HG03280 (cell line): Measurements from ENCODE around the gene MAN2B2.

Experiments
- ATAC-seq: cut with Tn5 transposase; IDR thresholded peaks from one replicate; pipeline ENCODE4 v1.9.1; 2021; ENCODE audit warnings: mild to moderate bottlenecking, moderate library complexity; ENCODE audit not compliant: unreplicated experiment

The MAN2B2 gene

DNA sequence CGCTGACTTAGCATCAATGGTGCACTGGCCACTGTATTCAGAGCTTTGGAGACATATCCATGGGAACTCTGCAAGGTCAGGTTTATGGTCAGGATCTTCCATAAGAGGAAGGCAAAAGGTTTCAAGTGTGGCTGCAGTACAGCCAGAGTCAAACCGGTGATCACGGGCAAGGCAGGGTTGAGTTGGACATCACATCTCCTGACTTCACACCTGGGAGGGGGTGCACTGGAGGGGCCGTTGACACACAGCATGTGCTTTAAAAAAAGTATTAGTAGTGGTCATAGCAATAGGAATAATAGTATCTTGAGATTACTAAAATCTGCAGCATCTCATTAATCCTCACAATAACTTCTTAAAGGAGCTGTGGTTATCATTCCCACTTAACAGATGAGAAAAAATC is 28.9 kb upstream of the MAN2B2 start:
- no peak for ATAC-seq

DNA sequence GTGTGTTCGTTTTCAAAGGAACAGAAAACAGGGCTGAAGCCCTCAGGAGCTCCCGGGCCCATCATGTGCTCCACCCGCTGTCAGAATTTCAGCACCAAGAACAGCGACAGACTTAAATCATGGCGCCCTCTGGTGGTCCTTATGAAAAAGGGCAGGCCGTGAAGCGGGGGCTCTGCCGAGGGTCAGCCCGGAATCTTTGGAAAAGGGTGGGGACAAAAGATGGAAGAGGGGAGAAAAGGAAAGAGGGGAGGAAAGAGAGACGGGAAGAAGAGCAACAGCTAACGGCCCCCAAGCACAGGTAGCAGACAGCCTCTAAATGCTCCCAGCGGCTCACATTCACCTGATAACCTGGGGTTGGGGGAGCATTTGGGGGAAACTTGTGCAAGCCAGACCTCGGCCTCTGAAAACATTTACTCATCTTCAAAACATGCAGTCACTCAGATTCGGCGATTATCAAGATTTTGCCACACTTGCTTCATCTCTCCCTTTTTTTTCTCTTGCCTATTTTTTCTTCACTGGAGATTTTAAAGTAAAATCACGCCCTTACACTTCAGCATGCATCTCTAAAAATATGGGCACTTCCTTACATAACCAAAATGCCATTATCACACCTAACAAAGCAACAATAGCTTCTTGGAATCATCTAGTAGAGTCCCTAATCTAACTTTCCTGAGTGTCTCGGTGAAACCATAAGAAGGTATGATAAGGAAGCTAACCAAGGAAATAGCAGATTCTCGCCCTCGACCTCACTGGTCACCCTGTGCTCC is 28.1 kb upstream of the MAN2B2 start:
- no peak for ATAC-seq

DNA sequence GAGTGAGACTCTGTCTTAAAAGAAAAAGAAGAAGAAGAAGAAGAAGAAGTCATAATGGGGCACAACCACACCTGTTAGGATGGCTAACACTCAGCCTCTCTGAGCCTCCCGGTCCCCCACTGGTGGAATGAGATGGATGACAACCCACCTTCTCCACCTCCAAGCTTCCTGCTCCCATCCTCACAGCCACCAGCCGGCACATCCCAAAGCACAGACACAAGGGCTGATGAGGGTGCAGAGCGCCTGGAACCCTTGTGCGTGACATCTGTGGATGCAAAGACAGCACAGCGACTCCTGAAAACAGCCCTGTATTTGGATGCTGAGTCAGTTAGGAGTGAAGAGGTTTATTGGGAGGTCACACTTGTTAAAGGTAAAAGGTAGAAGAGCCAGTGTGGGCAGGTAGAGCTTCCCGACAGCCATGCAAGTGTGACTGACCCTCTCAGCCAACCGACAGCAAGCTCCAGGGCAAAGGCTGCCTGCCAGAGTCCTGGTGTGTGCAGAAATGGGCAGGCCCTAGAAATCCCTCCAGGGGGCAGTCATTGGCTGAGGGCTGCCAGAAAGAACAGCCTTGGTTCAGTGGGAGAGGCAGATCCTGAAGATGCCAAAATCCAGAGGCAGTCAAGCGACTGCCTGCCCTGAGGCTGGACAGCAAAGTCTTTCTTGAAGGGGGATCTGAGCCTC is 26.6 kb upstream of the MAN2B2 start:
- ATAC-seq = no peak

DNA sequence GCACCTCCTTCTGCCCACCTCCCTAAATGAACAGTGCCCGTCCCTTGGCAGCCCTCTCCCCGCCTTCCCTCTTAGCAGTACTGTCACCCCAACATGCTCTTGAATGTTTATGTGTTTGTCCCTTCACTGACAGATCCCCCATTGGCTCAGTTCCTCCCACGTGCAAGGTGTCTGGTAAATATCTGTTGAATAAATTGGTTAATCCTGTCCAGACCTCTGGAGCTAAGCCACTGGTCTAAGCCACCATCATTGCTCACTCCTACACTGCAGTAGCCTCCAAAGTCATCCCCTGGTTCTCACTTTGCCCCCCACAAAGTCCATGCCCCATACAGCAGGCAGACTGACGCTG is 26.1 kb upstream of the MAN2B2 start:
- no peak for ATAC-seq

DNA sequence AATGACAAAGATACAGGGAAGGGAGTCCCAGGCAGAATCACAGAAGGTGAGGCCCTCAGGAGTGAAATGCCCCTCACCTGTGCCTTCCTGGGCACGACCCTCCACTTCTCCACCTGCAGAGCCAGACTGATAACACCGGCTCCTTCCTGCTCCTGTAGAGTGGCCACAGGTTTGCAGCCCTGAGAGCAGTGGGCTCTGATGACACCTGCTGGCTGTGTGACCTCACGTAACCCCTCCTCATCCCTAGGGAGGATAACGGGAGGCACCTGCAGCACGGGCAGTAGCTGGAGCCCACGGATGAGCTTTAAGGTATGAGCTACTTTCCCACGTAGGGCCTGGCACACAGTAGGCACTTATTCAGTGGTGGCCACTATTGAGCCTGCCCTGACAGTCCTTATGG is 25.5 kb upstream of the MAN2B2 start:
- ATAC-seq = no peak

DNA sequence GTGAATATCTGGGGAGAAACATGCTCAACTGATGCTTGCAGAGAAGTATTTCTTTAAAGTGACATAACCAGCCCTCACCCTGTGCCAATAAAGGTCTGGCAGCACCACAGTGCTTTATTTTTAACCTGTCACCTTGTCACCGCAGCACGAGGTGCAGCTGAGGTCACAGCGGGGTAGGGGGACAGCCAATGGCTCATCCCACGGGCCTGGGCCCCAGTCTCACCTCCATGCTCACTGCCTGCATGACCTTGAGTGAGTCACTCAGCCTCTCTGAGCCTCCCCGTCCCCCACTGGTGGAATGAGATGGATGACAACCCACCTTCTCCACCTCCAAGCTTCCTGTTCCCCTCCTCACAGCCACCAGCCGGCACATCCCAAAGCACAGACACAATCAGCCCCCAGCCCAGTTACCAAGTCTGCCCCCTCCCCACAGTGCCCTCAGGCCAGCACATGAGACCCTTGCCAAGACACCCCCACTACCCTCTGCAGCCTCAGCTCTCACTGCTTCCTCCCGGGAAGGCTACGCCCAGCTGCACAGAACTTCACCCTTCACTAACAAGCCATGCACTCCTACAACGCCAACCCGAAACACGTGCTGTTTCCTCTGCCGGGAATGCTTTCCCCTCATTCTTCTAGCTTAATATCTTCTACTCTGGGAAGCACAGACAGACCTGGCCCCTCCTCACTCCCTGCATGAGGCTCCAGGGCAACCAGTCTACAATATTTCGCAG is 24.9 kb upstream of the MAN2B2 start:
- no peak for ATAC-seq

DNA sequence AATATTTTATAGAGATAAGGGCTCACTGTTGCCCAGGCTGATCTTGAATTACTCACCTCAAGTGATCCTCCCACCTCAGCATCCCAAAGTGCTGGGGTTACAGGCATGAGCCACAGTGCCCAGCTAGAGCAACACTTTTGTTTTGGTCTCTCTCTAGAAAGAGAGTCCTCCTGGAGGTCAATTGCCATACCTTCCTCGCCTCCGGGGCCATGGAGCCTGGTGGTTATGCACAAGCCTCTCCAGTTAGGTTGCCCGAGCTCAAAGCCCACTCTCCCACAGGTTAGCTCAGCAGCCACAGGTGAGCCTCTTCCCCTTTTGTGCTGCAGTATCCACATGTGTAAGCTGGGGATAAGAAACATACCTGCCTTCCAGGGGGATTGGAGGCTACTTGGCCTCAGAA is 24.2 kb upstream of the MAN2B2 start:
- ATAC-seq = no peak

DNA sequence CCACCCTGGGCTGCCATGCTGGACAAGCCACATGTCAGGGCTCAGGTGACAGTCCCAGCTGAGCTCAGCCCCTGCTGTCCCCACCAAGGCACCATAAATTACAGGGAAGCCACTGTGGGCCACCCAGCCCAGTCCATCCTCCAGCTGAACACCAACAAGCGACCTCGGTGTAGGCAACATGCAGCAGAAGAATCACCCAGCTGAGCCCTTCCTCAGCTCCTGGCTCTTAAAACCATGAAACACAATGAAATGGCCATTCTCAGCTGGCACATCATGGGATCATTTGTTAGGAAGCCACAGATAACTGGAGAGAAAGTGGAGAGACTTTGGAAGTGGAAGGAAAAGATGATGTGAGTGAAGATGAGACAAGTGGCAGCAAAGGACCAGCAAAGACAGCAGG is 23.3 kb upstream of the MAN2B2 start:
- ATAC-seq = no peak

DNA sequence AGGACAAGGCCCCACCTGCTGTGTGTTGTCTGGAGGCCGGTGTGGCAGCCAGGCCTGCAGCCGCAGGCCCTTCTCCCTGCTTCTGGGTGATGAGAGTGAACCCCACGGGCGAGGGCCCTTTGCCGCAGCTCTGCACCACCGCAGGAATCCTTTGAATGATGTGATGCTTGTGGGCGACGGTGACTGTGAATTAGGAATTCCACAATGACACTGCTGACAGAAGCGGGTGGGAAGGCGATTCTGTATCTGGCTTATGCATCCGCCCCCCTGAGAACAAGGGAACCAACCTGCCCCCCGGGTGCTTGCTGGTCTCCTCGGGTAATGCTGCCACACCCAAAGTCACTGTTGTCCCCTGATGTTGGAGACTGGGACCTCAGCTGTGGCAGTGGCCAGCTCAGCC is 19.5 kb upstream of the MAN2B2 start:
- ATAC-seq = no peak

DNA sequence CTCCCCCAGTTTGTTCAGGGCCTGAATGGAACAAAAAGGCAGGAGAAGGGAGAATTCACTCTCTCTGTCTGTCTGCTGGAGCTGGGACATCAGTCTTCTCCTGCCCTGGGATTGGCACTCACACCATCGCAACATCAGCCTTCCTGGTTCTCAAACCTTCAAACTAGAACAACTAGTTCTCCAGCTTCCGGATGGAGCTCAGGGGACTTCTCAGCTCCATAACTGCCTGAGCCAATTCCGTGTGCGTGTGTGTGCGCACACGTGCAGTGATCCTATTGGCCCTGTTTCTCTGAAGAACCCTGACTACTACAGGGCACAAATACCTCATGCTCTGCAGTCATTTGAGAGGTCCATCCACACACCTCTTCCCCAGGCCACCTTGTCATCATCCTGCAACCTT is 18.7 kb upstream of the MAN2B2 start:
- ATAC-seq = no peak

DNA sequence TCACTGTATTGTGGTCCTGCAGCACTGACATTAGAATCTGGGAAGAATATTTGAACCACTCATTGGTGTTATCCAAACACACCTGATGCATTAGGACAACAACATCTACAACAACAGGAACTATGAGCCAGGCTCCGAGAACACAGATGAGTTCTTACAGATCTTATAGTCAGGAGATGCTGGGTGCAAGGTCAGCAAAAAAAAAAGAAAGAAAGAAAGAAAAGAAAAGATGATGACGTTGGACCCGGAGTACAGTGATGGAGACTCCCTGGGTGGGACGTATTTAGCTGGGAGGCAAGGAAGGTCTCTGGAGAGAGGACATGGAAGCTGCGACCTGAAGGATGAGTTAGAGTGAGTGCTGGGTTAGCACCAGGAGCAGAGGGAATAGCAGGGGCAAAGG is 17.8 kb upstream of the MAN2B2 start:
- ATAC-seq = no peak

DNA sequence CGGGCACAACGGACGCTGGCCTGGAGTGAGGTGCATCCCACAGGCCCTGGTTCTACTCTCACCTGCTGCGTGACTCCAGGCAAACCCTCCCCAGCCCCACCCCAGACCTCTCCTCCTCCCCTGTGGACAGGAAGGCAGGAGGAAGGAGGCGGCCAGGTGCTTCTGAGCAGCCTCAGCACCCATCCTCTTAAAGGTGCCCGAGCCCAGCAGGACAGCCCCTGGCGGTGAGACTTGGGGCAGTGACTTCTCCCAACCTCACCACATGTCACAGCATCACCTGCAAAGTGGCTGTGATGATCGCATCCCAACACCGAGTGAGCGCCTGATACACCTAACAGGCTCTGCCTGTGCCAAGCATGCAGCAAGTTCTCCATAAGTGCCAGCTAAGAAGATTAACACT is 17.1 kb upstream of the MAN2B2 start:
- ATAC-seq = no peak

DNA sequence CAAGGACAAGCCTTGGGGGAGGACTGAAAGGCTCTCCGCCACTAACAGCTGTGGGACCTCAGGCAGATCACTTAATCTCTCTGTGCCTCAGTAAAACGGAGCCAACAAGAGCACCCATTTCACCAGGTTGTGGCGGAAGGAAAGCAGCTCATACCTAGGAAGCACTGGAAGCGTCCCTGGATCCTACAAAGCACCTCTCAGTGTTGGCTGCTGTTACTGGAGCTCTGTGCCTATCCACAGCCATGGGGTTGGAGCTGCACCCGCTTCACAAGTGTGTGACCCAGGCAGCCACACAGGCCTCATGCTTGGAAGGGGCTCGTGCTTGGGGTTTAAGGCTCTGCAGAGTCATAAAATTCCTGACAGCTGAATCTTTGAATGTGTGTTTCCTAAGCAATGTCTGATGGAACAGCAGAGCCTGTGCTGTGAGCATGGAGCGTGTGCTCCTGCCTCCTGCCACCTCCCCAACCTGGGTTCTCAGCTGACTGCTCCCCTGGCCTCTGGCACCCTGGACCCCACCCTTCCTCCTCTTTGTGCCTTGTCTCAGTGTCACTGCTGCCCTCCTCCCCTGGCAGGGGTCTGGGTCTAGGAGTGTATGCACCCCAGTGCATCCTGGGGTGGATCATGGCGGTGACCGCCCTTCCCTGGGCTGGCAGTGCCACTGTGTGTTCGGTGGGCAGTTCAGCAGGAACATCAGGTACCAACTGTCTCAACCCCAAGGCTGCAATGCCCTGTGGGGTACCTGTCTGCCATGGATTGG is 14.4 kb upstream of the MAN2B2 start:
- ATAC-seq = no peak

DNA sequence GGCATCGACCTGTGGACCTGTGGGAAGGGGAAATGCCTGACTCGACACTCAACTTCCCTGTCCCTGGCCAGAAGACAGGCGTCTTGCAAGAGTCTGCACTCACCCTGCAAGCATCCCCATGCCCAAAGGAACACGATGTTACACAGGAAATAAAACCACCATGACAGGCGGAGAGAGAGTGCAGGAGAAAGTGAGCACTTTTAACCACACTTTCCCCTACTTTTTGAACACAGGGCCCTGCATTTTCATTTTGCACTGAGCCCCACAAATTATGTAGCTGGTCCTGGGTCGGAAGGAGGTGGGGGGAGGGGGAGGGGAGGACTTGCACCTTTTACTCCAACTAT is 13.8 kb upstream of the MAN2B2 start:
- no peak for ATAC-seq

DNA sequence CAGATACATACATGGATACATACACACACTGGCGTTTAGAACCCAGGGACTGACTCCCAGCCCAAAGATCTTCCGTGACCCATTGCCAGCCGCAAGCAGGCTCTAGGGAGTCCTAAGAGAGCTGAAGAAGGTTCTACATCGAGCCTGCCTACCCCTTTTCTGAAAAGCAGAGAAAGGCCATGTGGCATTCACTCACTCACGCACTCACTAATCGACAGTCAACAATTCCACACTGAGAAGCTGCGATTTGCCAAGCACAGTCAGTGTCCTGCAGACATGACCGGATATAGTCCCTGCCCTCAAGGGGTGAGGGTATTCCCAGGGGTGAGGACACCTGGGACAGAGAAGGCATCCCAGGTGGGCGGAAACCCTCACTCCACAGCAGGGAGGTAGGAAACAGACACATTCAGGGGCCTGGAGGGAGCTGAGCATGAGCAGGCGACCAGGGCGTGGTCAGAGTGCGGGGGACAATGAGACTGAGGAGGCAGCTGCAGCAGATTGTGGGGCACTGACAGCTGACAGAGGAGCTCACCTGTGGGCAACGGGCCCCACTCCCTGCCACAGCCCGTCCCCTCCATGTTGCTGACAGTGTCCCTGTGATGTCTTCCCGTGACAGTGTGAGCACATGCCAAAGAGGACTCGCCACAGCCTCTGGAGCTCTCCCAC is 13.2 kb upstream of the MAN2B2 start:
- no peak for ATAC-seq

DNA sequence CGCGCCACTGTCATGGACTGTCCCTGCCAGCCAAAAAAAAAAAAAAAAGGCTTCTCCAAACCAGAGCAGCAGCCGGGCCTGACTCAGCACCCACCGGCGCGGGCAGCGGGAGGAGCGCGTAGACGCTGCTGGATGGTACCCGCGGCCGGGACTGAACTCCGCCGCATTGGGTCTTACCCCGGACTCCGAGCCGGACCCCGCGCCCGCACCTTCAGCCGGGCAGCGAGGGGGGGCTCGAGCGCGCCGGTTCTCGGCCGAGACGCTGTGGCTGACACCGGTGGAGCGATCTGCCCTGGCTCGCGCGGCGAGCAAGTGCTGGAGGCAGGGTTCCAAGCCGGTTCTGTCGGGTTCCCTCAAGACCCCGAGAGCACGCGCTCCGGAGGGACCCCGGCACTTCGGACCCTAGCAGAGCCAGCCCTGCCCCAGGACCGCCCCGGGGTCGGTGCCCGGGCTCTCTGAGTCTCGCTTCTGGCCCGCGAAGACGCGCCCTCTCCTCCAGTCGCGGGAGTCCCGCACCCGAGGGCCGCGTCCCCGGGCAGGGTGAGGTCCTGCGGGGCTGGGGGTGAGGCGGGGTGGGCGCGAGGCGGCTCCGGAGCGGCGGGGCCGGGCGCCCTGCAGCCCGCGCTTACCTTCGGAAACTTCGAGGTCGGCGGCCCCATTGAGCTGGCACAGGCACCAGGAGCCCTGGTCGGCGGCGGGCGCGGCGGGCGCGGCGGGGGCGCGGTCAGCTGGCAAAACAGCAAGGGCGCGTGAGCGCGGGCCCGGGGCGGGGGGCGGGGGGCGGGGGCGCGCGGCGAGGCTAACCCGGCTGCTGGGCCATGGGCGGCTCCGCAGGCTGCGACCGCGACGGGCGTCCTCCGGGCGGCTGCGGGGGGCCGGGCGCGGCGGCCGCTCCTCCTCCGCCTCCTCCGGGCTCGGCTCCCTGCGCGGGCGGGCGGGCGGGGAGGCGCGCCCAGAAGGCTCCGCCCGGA is 11.8 kb upstream of the MAN2B2 start:
- no peak for ATAC-seq

DNA sequence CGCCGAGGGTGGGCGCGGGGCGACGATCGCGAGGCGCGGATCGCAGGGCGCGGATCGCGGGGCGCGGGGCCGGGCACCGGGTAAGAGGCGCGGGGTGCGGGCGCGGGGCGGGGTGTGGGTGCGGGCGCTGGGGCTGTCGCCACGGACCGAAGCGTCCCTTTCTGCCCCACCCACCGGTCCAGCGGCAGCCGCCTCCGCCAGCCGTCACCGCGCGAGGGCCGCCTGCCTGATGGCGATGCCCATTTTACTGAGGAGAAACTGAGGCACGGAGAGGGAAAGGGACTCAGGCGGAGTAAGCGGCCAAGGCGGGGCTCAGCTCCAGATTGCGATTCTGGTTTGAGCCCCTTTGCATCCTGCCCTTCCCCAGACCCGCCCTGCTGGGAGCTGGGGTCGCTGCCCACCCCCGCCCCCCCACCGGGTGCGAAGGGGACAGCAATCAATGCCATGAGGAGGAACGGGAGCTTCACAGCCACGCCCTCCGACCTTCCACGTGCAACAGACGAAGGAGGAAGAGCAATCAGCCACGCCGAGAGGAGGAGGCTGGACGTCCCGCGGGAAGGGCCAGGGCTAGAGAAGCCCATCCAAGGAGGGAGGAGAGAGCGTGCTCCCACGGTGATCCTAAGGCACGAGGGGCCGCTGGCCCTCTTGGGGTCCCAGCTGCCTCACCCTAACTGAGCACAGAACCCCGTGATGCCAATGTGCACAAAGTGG is 10.9 kb upstream of the MAN2B2 start:
- ATAC-seq = no peak

DNA sequence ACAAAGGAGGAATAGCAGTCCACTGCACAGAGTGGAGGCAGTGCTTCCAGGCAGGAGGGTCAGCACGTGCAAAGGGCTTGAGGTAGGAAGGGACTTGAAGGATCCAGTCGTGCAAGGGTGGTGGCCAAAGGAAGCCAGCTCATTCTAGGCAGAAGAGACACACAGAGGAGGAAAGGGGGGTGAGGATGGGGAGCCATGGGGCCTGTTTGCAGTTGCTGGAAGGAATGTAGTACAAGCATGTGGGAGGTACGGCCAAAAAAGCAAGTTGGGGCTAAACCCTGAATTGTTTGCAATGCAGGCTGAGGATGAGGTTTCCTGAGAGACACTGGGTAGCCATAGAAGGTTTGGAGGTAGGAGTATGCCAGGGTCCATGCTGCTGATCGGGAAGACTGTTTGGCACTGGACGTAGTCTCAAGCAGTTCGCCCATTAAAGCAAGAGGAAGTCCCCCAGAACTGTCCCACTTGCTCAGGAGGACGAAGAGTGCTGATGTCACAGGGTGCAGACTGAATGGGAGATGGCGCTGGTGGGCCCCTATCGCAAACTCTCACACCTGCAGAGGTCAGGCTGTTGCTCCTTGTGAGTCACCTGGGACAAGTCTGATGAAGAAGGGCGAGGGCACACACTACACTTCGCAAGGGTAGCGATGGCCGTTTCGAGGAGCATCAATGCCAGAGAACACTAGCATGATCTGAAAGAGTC is 9.1 kb upstream of the MAN2B2 start:
- ATAC-seq = no peak
